ENCODE data around the gene STX3.

GRCh38 chr11:59746111-59746510 lies 9.1 kb upstream of the STX3 start:
- TF ChIP-seq CTCF (IDR thresholded peaks at IDR 0.05) (no peak), EZH2 (IDR thresholded peaks at IDR 0.05; ENCODE audit: borderline replicate concordance, insufficient read depth, low read depth, low read length, poor library complexity, severe bottlenecking) (no peak)

Measured in B cell (primary cell).